ENCODE data around the gene PRICKLE4. TPM values are rescaled to one million over a fixed set of nuclear protein-coding genes. Genes with fewer than 3 reads are reported as not detected.

The PRICKLE4 gene
- total and polyA plus RNA-seq, 2 of the 8 experiments (the other 6 are each of a cell fraction or from before 2014, with no cell fraction given) = 0.32 to 1.4 TPM

DNA sequence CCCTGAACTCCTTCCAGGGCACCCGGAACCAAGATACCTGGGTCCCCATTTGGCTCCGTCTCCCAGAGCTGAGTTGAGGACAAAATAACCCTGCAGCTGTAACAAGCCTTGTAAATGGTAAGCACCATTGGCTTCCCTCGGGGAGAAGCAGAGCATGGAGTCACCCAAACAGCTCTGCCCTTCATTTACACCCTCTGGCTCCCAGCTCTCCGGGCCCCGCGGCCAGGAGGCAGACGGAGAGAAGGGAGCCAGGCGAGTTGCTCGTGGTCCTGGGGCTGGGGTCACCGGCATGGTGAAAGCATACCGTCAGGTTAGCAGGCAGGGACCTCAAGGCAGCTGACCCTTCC is 47.2 kb upstream of the PRICKLE4 start:
- H2BK5ac ChIP-seq (ENCODE audit: low read depth, low read length) = 0 out of 2 replicates have a peak overlapping the region, but pooled peaks have one; percentile 45
- no peak overlapping the region for H3K9ac ChIP-seq (replicated peaks in 1 of 4; ENCODE audit: extremely low read depth in 1 of 4, low read depth in 3 of 4, low read length in 3 of 4)
- no peak overlapping the region for H2AK5ac ChIP-seq (ENCODE audit: low read depth, low read length)
- POLR2A ChIA-PET (ENCODE audit: partially characterized antibody) = interaction anchor here (0.9 to 1.6 kb wide), 4 partner anchors 9 to 55 kb away, joined by 3 to 5 read pairs (median 3); no protein-coding TSS in a partner anchor
- no peaks in the 10 kb centered on the region for H3K36me3 ChIP-seq (ENCODE audit: control insufficient read depth in 2 of 4, insufficient read depth in 4 of 4, low read length in 3 of 4)
- peaks cover 9% of the 10 kb centered on the region; the same call in 1 of the 2 replicates for H3K23me2 ChIP-seq (ENCODE audit: low read depth, low read length)
- H3K27me3 ChIP-seq (replicated peaks in 1 of 4; ENCODE audit: control insufficient read depth in 3 of 4, extremely low read depth in 1 of 4, insufficient read depth in 3 of 4, low read length in 3 of 4) = peaks cover 0 to 8% (median 5%) of the 10 kb centered on the region in 4 experiments; a peak in 3 of 7 replicates
- no peak overlapping the region; the same call in 1 of the 2 replicates for H2BK15ac ChIP-seq (ENCODE audit: low read length)
- no peak for FAIRE-seq
- no peak overlapping the region for H3K56ac ChIP-seq (replicated peaks; ENCODE audit: insufficient read length, low read depth, low read length)
- H2BK12ac ChIP-seq (ENCODE audit: low read depth, low read length) = no peak overlapping the region; the same call in 1 of the 2 replicates
- peak overlapping the region; percentile 17; the same call in 1 of the 2 replicates for H3K18ac ChIP-seq (ENCODE audit: extremely low read depth, low read length)
- H3K4me1 ChIP-seq (replicated peaks in 1 of 4; ENCODE audit: control insufficient read depth in 3 of 4, insufficient read depth in 4 of 4, low read length in 3 of 4) = peaks cover 12 to 39% (median 25%) of the 10 kb centered on the region in 4 experiments
- WGBS, 2 experiments (ENCODE audit: extremely low coverage in 1 of 2, insufficient coverage in 1 of 2, insufficient read length in 1 of 2, insufficient replicate concordance in 2 of 2, low coverage in 1 of 2, low lambda C conversion rate in 2 of 2, missing lambda C conversion rate in 1 of 2) = 20% methylated on average over 9 of the region's 11 CpGs; no CpG with 5 or more reads in 1 of the 2 experiments
- no peaks in the 10 kb centered on the region for H3K79me1 ChIP-seq (ENCODE audit: low read depth, low read length)
- H4K5ac ChIP-seq (ENCODE audit: insufficient read length, low read depth, low read length) = no peak overlapping the region
- H3K4me3 ChIP-seq (ENCODE audit: extremely low read depth in 1 of 4, insufficient read depth in 2 of 4, low read depth in 3 of 4, low read length in 4 of 4) = peak overlapping the region; percentile 60 to 74 (median 68); a peak in 7 of 8 replicates
- TF ChIP-seq HDAC6 (IDR thresholded peaks at IDR 0.05; ENCODE audit: low read depth, low read length) (no peak), KDM4A (IDR thresholded peaks at IDR 0.05; ENCODE audit: low read depth, low read length, severe bottlenecking) (peak; percentile 20)
- H4K8ac ChIP-seq (ENCODE audit: extremely low read depth, insufficient read depth, low read length) = no peak overlapping the region; the same call in 1 of the 2 replicates
- CTCF ChIA-PET (ENCODE audit: partially characterized antibody) = interaction anchor here (0.6 to 5.3 kb wide), 20 partner anchors 10 to 399 kb away, joined by 3 to 37 read pairs (median 5); partner anchors contain the start of gene TOMM6
- H3K27ac ChIP-seq (ENCODE audit: low read depth, low read length) = no peak overlapping the region
- no peak overlapping the region for H2BK20ac ChIP-seq (ENCODE audit: low read length)
- no peaks in the 10 kb centered on the region for H3K79me2 ChIP-seq (ENCODE audit: control insufficient read depth in 1 of 2, insufficient read depth in 2 of 2, low read length in 2 of 2)
- no peak overlapping the region for H4K91ac ChIP-seq (replicated peaks; ENCODE audit: insufficient read length, low read length)
- H4K20me1 ChIP-seq (replicated peaks in 1 of 2; ENCODE audit: control insufficient read depth in 1 of 2, insufficient read depth in 2 of 2, low read length in 2 of 2) = peaks cover 0 to 2% of the 10 kb centered on the region in 2 experiments
- H3K4me2 ChIP-seq (ENCODE audit: insufficient read depth in 1 of 2, low read depth in 2 of 2, low read length in 2 of 2) = peak overlapping the region; percentile 71 to 93
- H2BK120ac ChIP-seq (replicated peaks; ENCODE audit: low read depth, low read length) = no peak overlapping the region
- no peak overlapping the region for H3K14ac ChIP-seq (ENCODE audit: insufficient read length)
- H3K23ac ChIP-seq (ENCODE audit: insufficient read length) = no peak overlapping the region
- H3K9me3 ChIP-seq (ENCODE audit: insufficient read depth in 2 of 2, low read depth in 1 of 2, low read length in 1 of 2) = no peaks in the 10 kb centered on the region
- DNase-seq (ENCODE audit: low read depth in 1 of 2, low spot score in 2 of 2) = no peak
- no peak overlapping the region for H3K4ac ChIP-seq (replicated peaks; ENCODE audit: insufficient read length, low read depth, low read length)
- no peak overlapping the region; the same call in 1 of the 2 replicates for H2AFZ ChIP-seq (ENCODE audit: low read length)
